ENCODE measurements around the gene RBCK1.

RBCK1 gene

DNA sequence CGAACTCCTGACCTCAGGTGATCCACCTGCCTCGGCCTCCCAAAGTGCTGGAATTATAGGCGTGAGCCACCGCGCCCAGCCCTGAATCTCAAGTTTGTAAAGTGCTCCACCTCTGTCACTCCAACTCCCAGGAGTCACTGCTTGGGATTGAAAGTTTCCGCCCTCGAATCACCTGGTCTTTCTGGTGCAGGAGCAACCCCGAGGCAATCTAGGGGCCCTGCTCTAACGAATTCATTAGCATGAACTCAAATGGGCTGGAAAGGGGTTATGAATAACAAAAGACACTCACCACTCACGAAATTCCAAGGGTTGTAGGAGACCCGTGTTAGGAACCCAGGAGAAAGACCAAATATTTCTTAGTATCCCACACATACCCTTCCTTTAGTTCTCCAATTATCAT lies 26.1 kb downstream of the RBCK1 start:
- Histone ChIP-seq H3K36me3 (ENCODE audit: insufficient read depth, low read length) (peaks cover 56% of the 10 kb centered on the region), H3K27me3 (ENCODE audit: insufficient read depth, low read length) (no peaks in the 10 kb centered on the region), H3K9me3 (ENCODE audit: low read length) (no peaks in the 10 kb centered on the region), H3K4me1 (ENCODE audit: insufficient read depth, low read length) (no peaks in the 10 kb centered on the region), H2AFZ (ENCODE audit: low read depth, low read length) (no peak overlapping the region), H3K4me3 (ENCODE audit: low read length) (no peak overlapping the region)

DNA sequence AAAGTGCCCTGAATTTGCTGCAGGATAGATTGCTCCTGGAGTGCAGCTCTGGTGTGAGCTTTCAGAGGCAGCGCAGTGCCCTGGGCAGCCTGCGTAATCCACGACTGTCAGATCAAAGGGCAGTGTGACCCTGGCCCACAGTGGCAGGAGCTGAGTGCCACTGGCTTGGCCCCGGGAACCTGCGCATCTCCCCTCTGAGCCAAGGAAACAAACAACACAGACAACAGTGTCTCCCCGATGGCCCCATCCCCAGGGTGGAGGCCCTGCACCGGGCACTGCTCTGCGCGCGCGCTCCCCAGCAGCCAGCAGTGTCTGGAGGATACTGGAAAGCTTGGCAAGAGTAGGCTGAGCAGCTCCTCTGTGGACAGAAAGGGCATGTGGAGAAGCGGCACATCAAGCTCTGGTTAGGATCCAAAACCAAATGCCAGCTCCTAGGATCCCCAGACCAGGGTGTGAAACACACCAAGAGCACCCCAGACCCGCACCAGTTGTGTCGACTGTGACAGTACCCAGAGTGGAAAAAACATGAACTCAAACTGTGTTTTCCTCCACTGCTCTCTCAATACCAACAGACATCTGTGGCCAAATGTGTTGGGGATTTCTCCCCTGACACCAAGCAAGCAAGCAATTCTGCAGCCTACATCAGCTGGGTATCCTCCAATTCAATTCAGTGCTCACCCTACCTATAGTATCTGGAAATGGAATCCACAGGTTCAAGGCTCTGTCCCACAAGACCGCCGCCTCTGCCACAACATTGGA lies 26.7 kb downstream of the RBCK1 start:
- no peak overlapping the region for H2AFZ ChIP-seq (ENCODE audit: low read depth, low read length)
- H3K27me3 ChIP-seq (ENCODE audit: insufficient read depth, low read length), result no peaks in the 10 kb centered on the region
- no peak overlapping the region for H3K4me3 ChIP-seq (ENCODE audit: low read length)
- no peaks in the 10 kb centered on the region for H3K4me1 ChIP-seq (ENCODE audit: insufficient read depth, low read length)
- peaks cover 57% of the 10 kb centered on the region for H3K36me3 ChIP-seq (ENCODE audit: insufficient read depth, low read length)
- H3K9me3 ChIP-seq (ENCODE audit: low read length), result no peaks in the 10 kb centered on the region

GRCh38 chr20:435558-435957 lies 27.5 kb downstream of the RBCK1 start:
- peaks cover 59% of the 10 kb centered on the region for H3K36me3 ChIP-seq (ENCODE audit: insufficient read depth, low read length)

GRCh38 chr20:436476-436875 lies 28.4 kb downstream of the RBCK1 start:
- no peaks in the 10 kb centered on the region for H3K27me3 ChIP-seq (ENCODE audit: insufficient read depth, low read length)
- H3K36me3 ChIP-seq (ENCODE audit: insufficient read depth, low read length), result peaks cover 61% of the 10 kb centered on the region
- no peak overlapping the region for H2AFZ ChIP-seq (ENCODE audit: low read depth, low read length)
- H3K9me3 ChIP-seq (ENCODE audit: low read length), result no peaks in the 10 kb centered on the region
- no peak overlapping the region for H3K4me3 ChIP-seq (ENCODE audit: low read length)
- no peaks in the 10 kb centered on the region for H3K4me1 ChIP-seq (ENCODE audit: insufficient read depth, low read length)

More at GRCh38 chr20:435558-435957, 27.5 kb downstream of the RBCK1 start:
- no peaks in the 10 kb centered on the region for H3K27me3 ChIP-seq (ENCODE audit: insufficient read depth, low read length)
- H2AFZ ChIP-seq (ENCODE audit: low read depth, low read length), result no peak overlapping the region
- no peak overlapping the region for H3K4me3 ChIP-seq (ENCODE audit: low read length)
- H3K4me1 ChIP-seq (ENCODE audit: insufficient read depth, low read length), result no peaks in the 10 kb centered on the region
- H3K9me3 ChIP-seq (ENCODE audit: low read length), result no peaks in the 10 kb centered on the region

DNA sequence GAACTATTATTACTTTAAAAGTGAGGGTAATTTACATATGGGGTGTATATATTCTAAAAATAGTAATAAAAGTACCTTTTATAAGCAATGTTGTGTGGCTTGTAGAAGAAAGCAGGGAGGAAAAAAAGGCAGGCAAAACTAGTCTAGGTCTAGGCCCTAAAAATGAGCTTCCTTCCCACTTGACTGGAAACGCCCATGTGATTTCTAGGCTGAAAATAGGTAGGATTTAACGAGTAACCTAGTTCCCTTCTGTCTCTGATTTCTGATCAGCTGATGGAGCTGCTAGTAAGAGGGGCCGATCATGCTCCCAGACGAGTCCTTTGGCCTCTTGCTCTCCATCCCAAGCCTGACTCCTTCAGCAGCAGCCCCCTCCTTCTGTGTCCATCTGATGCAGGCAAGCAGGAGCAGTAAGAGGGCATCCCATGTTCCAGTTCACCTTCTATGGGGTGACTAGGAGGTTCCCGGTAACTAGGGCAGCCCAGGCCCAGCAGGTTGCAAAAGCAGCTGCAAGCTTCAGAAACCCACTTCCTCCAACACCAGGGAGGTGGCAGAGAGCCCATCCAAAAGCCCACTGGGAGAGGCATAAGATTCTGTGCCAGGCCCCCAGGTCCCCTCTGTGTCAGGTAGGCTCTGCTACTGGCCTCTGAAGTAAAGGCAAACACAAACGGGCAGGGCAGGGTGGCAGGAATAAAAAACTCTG lies 29.8 kb downstream of the RBCK1 start:
- peaks cover 75% of the 10 kb centered on the region for H3K36me3 ChIP-seq (ENCODE audit: insufficient read depth, low read length)

GRCh38 chr20:438571-439469 lies 30.7 kb downstream of the RBCK1 start:
- Histone ChIP-seq H3K4me1 (ENCODE audit: insufficient read depth, low read length) (no peaks in the 10 kb centered on the region), H3K4me3 (ENCODE audit: low read length) (no peak overlapping the region), H3K27me3 (ENCODE audit: insufficient read depth, low read length) (no peaks in the 10 kb centered on the region), H2AFZ (ENCODE audit: low read depth, low read length) (no peak overlapping the region), H3K36me3 (ENCODE audit: insufficient read depth, low read length) (peaks cover 81% of the 10 kb centered on the region), H3K9me3 (ENCODE audit: low read length) (no peaks in the 10 kb centered on the region)

More for the DNA sequence above, 29.8 kb downstream of the RBCK1 start:
- Histone ChIP-seq H3K4me3 (ENCODE audit: low read length) (no peak overlapping the region), H3K4me1 (ENCODE audit: insufficient read depth, low read length) (no peaks in the 10 kb centered on the region), H2AFZ (ENCODE audit: low read depth, low read length) (no peak overlapping the region), H3K27me3 (ENCODE audit: insufficient read depth, low read length) (no peaks in the 10 kb centered on the region), H3K9me3 (ENCODE audit: low read length) (no peaks in the 10 kb centered on the region)

DNA sequence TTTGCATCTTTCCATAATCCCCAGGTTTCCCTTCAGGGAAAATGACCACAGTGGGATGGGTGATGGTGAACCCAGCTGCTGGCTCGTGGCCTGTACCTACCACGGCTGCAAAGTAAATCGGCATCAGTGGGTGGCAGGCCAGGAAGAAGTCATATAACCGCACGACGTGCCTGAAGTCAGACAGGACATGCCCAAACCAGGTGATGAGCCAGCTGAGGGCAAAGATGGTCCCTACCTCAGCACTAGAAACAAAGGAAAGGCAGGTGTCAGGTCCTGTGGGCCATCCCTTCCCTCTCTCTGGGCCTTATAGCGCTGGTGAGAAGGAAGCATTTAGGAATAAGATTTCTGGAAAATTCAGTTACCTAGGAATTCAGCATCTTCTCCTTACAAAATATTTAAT lies 32.0 kb downstream of the RBCK1 start:
- Histone ChIP-seq H3K4me3 (ENCODE audit: low read length) (no peak overlapping the region), H3K9me3 (ENCODE audit: low read length) (no peaks in the 10 kb centered on the region), H2AFZ (ENCODE audit: low read depth, low read length) (no peak overlapping the region), H3K36me3 (ENCODE audit: insufficient read depth, low read length) (peaks cover 88% of the 10 kb centered on the region), H3K27me3 (ENCODE audit: insufficient read depth, low read length) (no peaks in the 10 kb centered on the region), H3K4me1 (ENCODE audit: insufficient read depth, low read length) (no peaks in the 10 kb centered on the region)

DNA sequence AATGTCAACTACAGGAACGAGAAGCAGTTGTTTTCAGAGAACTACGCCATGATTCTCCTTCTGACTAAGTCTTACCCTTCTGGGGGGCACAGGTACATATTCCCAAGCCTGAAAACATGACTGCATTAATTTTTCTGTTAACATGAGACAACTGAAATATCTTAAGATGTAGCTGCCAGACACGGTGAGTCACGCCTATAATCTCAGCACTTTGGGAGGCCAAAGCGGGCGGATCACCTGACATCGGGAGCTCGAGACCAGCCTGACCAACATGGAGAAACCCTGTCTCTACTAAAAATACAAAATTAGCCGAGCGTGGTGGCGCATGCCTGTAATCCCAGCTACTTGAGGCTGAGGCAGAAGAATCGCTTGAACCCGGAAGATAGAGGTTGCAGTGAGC lies 32.5 kb downstream of the RBCK1 start:
- Histone ChIP-seq H2AFZ (ENCODE audit: low read depth, low read length) (no peak overlapping the region), H3K9me3 (ENCODE audit: low read length) (no peaks in the 10 kb centered on the region), H3K4me3 (ENCODE audit: low read length) (no peak overlapping the region), H3K36me3 (ENCODE audit: insufficient read depth, low read length) (peaks cover 85% of the 10 kb centered on the region), H3K4me1 (ENCODE audit: insufficient read depth, low read length) (no peaks in the 10 kb centered on the region), H3K27me3 (ENCODE audit: insufficient read depth, low read length) (no peaks in the 10 kb centered on the region)

DNA sequence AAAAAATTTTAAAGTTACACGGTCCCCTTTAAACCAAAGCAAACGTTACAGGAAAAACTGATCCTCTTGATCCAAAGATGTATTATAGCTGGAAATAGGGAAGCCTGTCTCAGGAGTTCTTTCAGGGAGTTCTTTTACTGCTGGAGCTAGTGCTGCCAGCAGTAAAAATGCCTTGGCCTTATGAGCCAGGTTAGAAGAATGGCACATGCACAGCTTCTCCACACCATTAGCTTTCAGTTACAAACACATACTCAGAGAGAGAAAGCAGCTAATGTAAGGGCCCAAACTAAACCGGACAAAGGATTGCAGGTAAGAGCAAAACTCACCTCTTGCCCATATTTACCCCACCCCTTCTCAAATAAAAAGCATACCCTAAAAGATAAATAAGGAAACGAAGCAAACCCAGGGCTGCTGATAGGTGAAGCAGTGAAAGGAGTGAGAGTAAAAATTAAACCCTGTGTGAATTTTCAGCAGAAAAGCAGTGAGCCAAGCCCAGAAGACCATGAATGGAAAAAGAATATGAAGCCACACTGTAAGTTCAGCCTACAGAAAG lies 35.2 kb downstream of the RBCK1 start:
- H2AFZ ChIP-seq (ENCODE audit: low read depth, low read length), result no peak overlapping the region
- H3K27me3 ChIP-seq (ENCODE audit: insufficient read depth, low read length), result no peaks in the 10 kb centered on the region
- H3K4me3 ChIP-seq (ENCODE audit: low read length), result no peak overlapping the region
- peaks cover 81% of the 10 kb centered on the region for H3K36me3 ChIP-seq (ENCODE audit: insufficient read depth, low read length)
- H3K4me1 ChIP-seq (ENCODE audit: insufficient read depth, low read length), result no peaks in the 10 kb centered on the region
- no peaks in the 10 kb centered on the region for H3K9me3 ChIP-seq (ENCODE audit: low read length)

- Histone ChIP-seq H3K36me3 (ENCODE audit: insufficient read depth, low read length) (peaks cover 73% of the 10 kb centered on the region), H3K27me3 (ENCODE audit: insufficient read depth, low read length) (no peaks in the 10 kb centered on the region), H3K4me1 (ENCODE audit: insufficient read depth, low read length) (no peaks in the 10 kb centered on the region), H3K9me3 (ENCODE audit: low read length) (no peaks in the 10 kb centered on the region), H2AFZ (ENCODE audit: low read depth, low read length) (no peak overlapping the region), H3K4me3 (ENCODE audit: low read length) (no peak overlapping the region)
Measured at GRCh38 chr20:444117-444516, 36.0 kb downstream of the RBCK1 start.

DNA sequence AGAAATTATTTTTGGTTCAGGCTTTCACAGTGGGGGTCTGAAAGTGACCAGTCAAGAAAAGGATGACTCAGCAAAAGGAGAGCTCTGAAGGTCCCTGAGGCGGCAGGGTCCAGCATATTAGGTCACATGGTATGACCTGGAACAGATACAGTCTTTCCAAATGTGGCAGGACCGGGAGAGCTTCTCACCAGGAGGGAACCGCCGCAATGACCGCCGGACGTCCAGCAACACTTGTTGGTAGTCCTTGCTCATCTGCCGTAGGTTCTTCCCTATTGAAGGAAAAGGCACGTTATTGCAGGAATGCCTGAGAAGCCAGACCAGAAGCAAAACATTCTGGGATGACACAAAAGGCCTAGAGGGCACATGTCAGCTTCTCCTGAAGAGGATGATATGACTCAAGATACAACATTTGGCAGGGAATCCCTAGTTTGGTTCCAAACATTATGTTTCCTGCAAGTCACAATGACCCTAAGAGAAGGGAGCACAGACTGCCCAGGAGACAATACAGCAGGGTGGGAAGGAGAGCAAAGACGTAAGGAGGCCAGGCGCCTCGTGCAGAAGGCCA lies 36.8 kb downstream of the RBCK1 start:
- no peaks in the 10 kb centered on the region for H3K9me3 ChIP-seq (ENCODE audit: low read length)
- H2AFZ ChIP-seq (ENCODE audit: low read depth, low read length), result no peak overlapping the region
- H3K27me3 ChIP-seq (ENCODE audit: insufficient read depth, low read length), result no peaks in the 10 kb centered on the region
- H3K4me1 ChIP-seq (ENCODE audit: insufficient read depth, low read length), result no peaks in the 10 kb centered on the region
- H3K36me3 ChIP-seq (ENCODE audit: insufficient read depth, low read length), result peaks cover 65% of the 10 kb centered on the region
- H3K4me3 ChIP-seq (ENCODE audit: low read length), result no peak overlapping the region

DNA sequence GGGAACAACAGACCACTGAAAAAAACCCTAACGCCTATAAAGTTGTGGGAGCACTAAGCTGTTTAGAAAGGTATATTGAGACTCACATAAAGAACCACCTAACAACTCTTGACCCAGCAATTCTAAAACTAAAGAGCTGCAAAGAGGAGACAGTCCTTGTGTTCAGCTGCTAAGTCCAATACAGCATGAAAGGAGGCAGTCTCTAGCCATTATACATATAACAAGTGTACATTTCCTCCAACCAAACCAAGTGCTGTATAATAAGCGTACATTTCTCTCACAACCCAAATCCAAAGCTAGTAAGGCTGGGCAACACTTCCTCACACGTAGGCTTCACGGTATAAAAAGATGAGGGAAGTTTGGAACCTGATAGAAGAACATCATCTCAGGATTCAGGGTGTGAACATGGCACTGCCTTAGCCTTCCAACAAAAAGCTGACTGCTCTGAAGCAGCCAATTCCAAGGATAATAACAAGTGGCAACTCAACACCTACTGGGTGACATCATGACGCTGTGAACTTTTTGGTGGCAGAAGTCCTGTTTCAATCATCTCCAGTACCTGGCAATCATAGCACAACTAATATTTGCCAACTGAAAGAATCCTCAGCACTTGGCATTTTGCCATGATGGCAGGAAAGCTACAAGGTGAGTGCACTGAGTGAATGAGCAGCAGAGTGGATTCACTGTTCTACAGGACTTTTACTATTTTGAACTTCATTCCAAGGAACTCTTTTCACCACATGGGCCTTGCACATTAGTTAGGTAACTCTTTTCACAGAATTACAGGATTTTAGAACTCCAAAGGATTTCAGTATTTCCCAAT lies 37.6 kb downstream of the RBCK1 start:
- no peaks in the 10 kb centered on the region for H3K9me3 ChIP-seq (ENCODE audit: low read length)
- H2AFZ ChIP-seq (ENCODE audit: low read depth, low read length), result no peak overlapping the region
- no peaks in the 10 kb centered on the region for H3K4me1 ChIP-seq (ENCODE audit: insufficient read depth, low read length)
- H3K36me3 ChIP-seq (ENCODE audit: insufficient read depth, low read length), result peaks cover 57% of the 10 kb centered on the region
- no peak overlapping the region for H3K4me3 ChIP-seq (ENCODE audit: low read length)
- H3K27me3 ChIP-seq (ENCODE audit: insufficient read depth, low read length), result no peaks in the 10 kb centered on the region

Measured in neuron (in vitro differentiated cells).